K562 (cell line): ENCODE data around the gene NFRKB. TPM values are rescaled to one million over a fixed set of nuclear protein-coding genes. Genes with fewer than 3 reads are reported as not detected.

Experiments
- CCNT2 ChIP-seq: IDR thresholded peaks from 2 replicates; pipeline ENCODE4 v1.6.1; 2011; ENCODE audit warnings: borderline replicate concordance, low read depth, mild to moderate bottlenecking, moderate library complexity, mixed read lengths, low read length; ENCODE audit not compliant: insufficient read length; ENCODE audit errors: extremely low read depth
- POLR2AphosphoS5 ChIP-seq: IDR thresholded peaks from 2 replicates; pipeline ENCODE4 v1.6.1; 2011; ENCODE audit warnings: mild to moderate bottlenecking, low read depth, low read length, moderate library complexity; ENCODE audit not compliant: control insufficient read depth, insufficient read depth
- ZNF134 ChIP-seq: fragments of 250-450 bp; sonication (Bioruptor Pico); conservative IDR thresholded peaks from 2 replicates; pipeline ENCODE4 v1.4.0; 2020
- ZNF589 ChIP-seq: fragments of 200-800 bp; sonication (Bioruptor generic); IDR thresholded peaks from 2 replicates; pipeline ENCODE4 v1.6.1; 2016; ENCODE audit warnings: low read depth, missing genetic modification characterization, missing compliant biosample characterization
- polyA plus RNA-seq, 8 experiments: library from polyadenylated mRNA; depleted of rRNA in 4 of 8; stranded (reverse) in 5 of 8; unstranded in 3 of 8; fragments of >200 nt; fragmentation: Nextera tagmentation in 2 of 8; fragmentation: Illumina TruSeq in 1 of 8; extraction: Ambion mirVana in 2 of 8; extraction: Trizol in 1 of 8; gene quantifications; 2 replicates each; pipeline versions ENCODE4 v1.2.1 to v1.2.3, GENCODE V29; 2011 to 2014; ENCODE audit warnings: inconsistent platforms in 1 of 8, missing spikeins in 1 of 8
- total RNA-seq, 7 experiments: library from RNA; depleted of rRNA in 6 of 7; stranded (reverse); fragments of >200 nt in 6 of 7; fragmentation: Illumina TruSeq in 2 of 7; extraction: Trizol in 2 of 7; gene quantifications; 2 replicates each; pipeline versions ENCODE4 v1.2.1 to v1.2.3, GENCODE V29; 2011 to 2021; ENCODE audit warnings: low replicate concordance in 1 of 7
- TF ChIP-seq, protein P1 (sequence below), 2 experiments: fragments of 450-650 bp in 1 of 2; sonication (generic) in 1 of 2; formaldehyde crosslinking in 1 of 2; IDR thresholded peaks; 2 replicates each; pipeline versions ENCODE4 v1.7.1 to v1.9.0; 2016 to 2022; ENCODE audit warnings: inconsistent platforms in 1 of 2, mild to moderate bottlenecking in 1 of 2, missing genetic modification reagents in 1 of 2
- TF ChIP-seq, protein P2 (sequence below): conservative IDR thresholded peaks from 2 replicates; pipeline ENCODE4 v1.6.1; 2011; ENCODE audit warnings: low read depth, mild to moderate bottlenecking, low read length; ENCODE audit not compliant: control insufficient read depth
- TF ChIP-seq, protein P3 (sequence below): fragments of 450-650 bp; IDR thresholded peaks from 2 replicates; pipeline ENCODE4 v1.6.1; 2017; ENCODE audit warnings: antibody characterized with exemption, mild to moderate bottlenecking

NFRKB gene
- total and polyA plus RNA-seq, 9 of the 15 experiments (the other 6 are each of a cell fraction or from before 2014, with no cell fraction given), result 7.1 to 42.6 (median 23.9) TPM

DNA sequence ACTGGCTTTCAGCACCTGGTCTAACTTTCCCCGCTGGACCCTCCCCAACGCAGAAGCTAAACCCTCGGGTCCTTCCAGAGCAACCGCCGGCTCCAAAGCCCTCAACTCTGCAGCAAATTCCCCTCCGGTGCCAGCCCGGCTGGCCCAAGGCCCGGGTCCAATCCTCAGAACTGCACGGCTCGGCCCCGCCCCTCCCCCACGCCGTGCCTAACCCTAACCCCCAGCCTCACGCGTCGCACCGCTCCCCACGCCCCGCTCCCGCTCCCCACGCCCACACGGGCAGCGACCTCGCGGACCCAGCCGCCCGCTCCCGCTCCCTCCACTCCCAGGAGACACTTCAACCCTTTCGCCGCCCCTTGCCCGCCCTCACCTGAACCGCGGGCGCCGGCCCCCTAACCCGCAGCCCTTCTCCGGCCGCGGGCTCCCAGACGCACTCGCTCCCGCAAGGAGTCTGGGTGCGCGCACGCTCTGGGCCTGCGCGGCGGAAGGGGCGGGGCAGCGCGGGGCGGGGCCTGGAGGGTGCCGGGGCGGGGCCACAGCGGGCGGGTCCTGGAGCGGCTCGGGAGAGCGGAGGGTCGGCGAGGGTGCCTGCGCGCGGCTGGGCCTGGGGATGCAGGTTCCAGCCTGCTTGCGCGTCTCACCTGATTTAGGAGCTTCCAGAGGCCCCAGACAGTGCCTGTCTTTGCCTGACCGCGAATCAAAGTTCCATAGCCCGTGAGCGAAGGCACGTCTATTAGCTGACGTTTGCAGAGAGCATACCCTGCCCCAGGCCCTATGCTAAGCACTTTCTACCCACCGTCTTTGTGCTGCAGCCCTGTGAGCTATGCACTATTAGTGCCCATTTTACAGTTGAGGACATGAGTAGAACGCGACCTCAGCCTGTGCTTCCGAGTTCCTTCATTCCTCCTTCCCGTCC, at the start of gene NFRKB (continued):
- TF ChIP-seq, protein P1, sequence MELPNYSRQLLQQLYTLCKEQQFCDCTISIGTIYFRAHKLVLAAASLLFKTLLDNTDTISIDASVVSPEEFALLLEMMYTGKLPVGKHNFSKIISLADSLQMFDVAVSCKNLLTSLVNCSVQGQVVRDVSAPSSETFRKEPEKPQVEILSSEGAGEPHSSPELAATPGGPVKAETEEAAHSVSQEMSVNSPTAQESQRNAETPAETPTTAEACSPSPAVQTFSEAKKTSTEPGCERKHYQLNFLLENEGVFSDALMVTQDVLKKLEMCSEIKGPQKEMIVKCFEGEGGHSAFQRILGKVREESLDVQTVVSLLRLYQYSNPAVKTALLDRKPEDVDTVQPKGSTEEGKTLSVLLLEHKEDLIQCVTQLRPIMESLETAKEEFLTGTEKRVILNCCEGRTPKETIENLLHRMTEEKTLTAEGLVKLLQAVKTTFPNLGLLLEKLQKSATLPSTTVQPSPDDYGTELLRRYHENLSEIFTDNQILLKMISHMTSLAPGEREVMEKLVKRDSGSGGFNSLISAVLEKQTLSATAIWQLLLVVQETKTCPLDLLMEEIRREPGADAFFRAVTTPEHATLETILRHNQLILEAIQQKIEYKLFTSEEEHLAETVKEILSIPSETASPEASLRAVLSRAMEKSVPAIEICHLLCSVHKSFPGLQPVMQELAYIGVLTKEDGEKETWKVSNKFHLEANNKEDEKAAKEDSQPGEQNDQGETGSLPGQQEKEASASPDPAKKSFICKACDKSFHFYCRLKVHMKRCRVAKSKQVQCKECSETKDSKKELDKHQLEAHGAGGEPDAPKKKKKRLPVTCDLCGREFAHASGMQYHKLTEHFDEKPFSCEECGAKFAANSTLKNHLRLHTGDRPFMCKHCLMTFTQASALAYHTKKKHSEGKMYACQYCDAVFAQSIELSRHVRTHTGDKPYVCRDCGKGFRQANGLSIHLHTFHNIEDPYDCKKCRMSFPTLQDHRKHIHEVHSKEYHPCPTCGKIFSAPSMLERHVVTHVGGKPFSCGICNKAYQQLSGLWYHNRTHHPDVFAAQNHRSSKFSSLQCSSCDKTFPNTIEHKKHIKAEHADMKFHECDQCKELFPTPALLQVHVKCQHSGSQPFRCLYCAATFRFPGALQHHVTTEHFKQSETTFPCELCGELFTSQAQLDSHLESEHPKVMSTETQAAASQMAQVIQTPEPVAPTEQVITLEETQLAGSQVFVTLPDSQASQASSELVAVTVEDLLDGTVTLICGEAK (IDR thresholded peaks at IDR 0.05), result no peak
- TF ChIP-seq, protein P1 (CRISPR knock-in tag; IDR thresholded peaks at IDR 0.05), result no peak
- TF ChIP-seq POLR2AphosphoS5 (peak; percentile 67), ZNF589 (CRISPR knock-in tag) (no peak), ZNF134 (CRISPR knock-in tag) (no peak), CCNT2 (no peak)
- TF ChIP-seq, protein P2, sequence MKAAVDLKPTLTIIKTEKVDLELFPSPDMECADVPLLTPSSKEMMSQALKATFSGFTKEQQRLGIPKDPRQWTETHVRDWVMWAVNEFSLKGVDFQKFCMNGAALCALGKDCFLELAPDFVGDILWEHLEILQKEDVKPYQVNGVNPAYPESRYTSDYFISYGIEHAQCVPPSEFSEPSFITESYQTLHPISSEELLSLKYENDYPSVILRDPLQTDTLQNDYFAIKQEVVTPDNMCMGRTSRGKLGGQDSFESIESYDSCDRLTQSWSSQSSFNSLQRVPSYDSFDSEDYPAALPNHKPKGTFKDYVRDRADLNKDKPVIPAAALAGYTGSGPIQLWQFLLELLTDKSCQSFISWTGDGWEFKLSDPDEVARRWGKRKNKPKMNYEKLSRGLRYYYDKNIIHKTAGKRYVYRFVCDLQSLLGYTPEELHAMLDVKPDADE, result no peak
- TF ChIP-seq, protein P3, sequence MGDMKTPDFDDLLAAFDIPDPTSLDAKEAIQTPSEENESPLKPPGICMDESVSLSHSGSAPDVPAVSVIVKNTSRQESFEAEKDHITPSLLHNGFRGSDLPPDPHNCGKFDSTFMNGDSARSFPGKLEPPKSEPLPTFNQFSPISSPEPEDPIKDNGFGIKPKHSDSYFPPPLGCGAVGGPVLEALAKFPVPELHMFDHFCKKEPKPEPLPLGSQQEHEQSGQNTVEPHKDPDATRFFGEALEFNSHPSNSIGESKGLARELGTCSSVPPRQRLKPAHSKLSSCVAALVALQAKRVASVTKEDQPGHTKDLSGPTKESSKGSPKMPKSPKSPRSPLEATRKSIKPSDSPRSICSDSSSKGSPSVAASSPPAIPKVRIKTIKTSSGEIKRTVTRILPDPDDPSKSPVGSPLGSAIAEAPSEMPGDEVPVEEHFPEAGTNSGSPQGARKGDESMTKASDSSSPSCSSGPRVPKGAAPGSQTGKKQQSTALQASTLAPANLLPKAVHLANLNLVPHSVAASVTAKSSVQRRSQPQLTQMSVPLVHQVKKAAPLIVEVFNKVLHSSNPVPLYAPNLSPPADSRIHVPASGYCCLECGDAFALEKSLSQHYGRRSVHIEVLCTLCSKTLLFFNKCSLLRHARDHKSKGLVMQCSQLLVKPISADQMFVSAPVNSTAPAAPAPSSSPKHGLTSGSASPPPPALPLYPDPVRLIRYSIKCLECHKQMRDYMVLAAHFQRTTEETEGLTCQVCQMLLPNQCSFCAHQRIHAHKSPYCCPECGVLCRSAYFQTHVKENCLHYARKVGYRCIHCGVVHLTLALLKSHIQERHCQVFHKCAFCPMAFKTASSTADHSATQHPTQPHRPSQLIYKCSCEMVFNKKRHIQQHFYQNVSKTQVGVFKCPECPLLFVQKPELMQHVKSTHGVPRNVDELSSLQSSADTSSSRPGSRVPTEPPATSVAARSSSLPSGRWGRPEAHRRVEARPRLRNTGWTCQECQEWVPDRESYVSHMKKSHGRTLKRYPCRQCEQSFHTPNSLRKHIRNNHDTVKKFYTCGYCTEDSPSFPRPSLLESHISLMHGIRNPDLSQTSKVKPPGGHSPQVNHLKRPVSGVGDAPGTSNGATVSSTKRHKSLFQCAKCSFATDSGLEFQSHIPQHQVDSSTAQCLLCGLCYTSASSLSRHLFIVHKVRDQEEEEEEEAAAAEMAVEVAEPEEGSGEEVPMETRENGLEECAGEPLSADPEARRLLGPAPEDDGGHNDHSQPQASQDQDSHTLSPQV, result no peak
